Activated T-helper 2 cell treated with anti-CD3 and anti-CD28 coated beads, Interferon-gamma antibody, Interleukin-2, Interleukin-4, amounts not matched to agents 10 μg/mL and 5 μg/mL and 100 μg/mL, durations not matched to agents 14 hours and 24 hours and 36 hours (primary cell): ENCODE results near the gene TRABD2B. TPM values are rescaled to one million over a fixed set of nuclear protein-coding genes. Genes with fewer than 3 reads are reported as not detected.
"Not testable (repeated sequence)": the region's sequence is repeated elsewhere in the genome, so short reads cannot be mapped to it uniquely, and the experiment has no call there.

ENCODE experiments used
- DNase-seq: peaks from one replicate; pipeline ENCODE4 v3.0.0; 2021; ENCODE audit warnings: low spot score
- H3K27ac Mint-ChIP-seq: one replicate; pipeline ENCODE4 v1.8.0; 2021; ENCODE audit warnings: mixed read lengths
- H3K27me3 Mint-ChIP-seq: one replicate; pipeline ENCODE4 v1.8.0; 2021; ENCODE audit warnings: low read depth, mixed read lengths
- H3K36me3 Mint-ChIP-seq: one replicate; pipeline ENCODE4 v1.8.0; 2021; ENCODE audit warnings: low read depth, mixed read lengths
- H3K4me1 Mint-ChIP-seq: one replicate; pipeline ENCODE4 v1.8.0; 2021; ENCODE audit warnings: low read depth, mixed read lengths
- H3K4me3 Mint-ChIP-seq: one replicate; pipeline ENCODE4 v1.8.0; 2021; ENCODE audit warnings: low read depth, mild to moderate bottlenecking, moderate library complexity, mixed read lengths
- H3K9me3 Mint-ChIP-seq: one replicate; pipeline ENCODE4 v1.8.0; 2021; ENCODE audit warnings: mixed read lengths
- intact Hi-C: fragments of 100-400 bp; cut with micrococcal nuclease; formaldehyde crosslinking; loops from one replicate; pipeline ENCODE4 v1.15.1; 2023
- total RNA-seq: library from RNA; stranded (reverse); gene quantifications from 2 replicates; pipeline ENCODE4 v1.2.3, GENCODE V29; 2022

Gene TRABD2B
- total RNA-seq, 1 donor from 2014 or later: not detected

- intact Hi-C loops: no loop called here
- Mint-ChIP-seq H3K27me3 (no peaks in the 10 kb centered on the region), H3K4me3 (no peak overlapping the region), H3K4me1 (no peaks in the 10 kb centered on the region), H3K36me3 (no peaks in the 10 kb centered on the region), H3K9me3 (no peaks in the 10 kb centered on the region), H3K27ac (no peak overlapping the region)
- DNase-seq: no peak
Observed at GRCh38 chr1:47967864-47968555, 29.2 kb downstream of the TRABD2B start.

GRCh38 chr1:47965816-47966215 is 31.4 kb downstream of the TRABD2B start:
- intact Hi-C loops: no loop called here
- Mint-ChIP-seq H3K27ac (no peak overlapping the region), H3K27me3 (no peaks in the 10 kb centered on the region), H3K4me1 (no peaks in the 10 kb centered on the region), H3K4me3 (no peak overlapping the region), H3K9me3 (no peaks in the 10 kb centered on the region), H3K36me3 (no peaks in the 10 kb centered on the region)
- no peak for DNase-seq

GRCh38 chr1:47964636-47965035 is 32.5 kb downstream of the TRABD2B start:
- Mint-ChIP-seq H3K27me3 (no peaks in the 10 kb centered on the region), H3K4me3 (no peak overlapping the region), H3K4me1 (no peaks in the 10 kb centered on the region), H3K27ac (no peak overlapping the region), H3K36me3 (no peaks in the 10 kb centered on the region), H3K9me3 (no peaks in the 10 kb centered on the region)
- intact Hi-C loops: no loop called here
- no peak for DNase-seq

GRCh38 chr1:47963568-47964358 is 33.4 kb downstream of the TRABD2B start:
- H3K4me1 Mint-ChIP-seq: no peaks in the 10 kb centered on the region
- intact Hi-C loops: no loop called here
- no peaks in the 10 kb centered on the region for H3K9me3 Mint-ChIP-seq
- DNase-seq: no peak
- H3K36me3 Mint-ChIP-seq: no peaks in the 10 kb centered on the region
- no peak overlapping the region for H3K4me3 Mint-ChIP-seq
- H3K27me3 Mint-ChIP-seq: no peaks in the 10 kb centered on the region
- no peak overlapping the region for H3K27ac Mint-ChIP-seq

GRCh38 chr1:47962750-47963492 is 34.3 kb downstream of the TRABD2B start:
- H3K36me3 Mint-ChIP-seq: no peaks in the 10 kb centered on the region
- no peak overlapping the region for H3K4me3 Mint-ChIP-seq
- no peaks in the 10 kb centered on the region for H3K27me3 Mint-ChIP-seq
- no peak for DNase-seq
- H3K4me1 Mint-ChIP-seq: no peaks in the 10 kb centered on the region
- intact Hi-C loops: no loop called here
- H3K27ac Mint-ChIP-seq: no peak overlapping the region
- H3K9me3 Mint-ChIP-seq: no peaks in the 10 kb centered on the region

- H3K27me3 Mint-ChIP-seq, H3K27ac Mint-ChIP-seq, H3K9me3 Mint-ChIP-seq, H3K4me3 Mint-ChIP-seq, DNase-seq, H3K36me3 Mint-ChIP-seq, intact Hi-C loops, H3K4me1 Mint-ChIP-seq: not testable (repeated sequence)
Observed at GRCh38 chr1:47961835-47962234, 35.4 kb downstream of the TRABD2B start.

GRCh38 chr1:47956491-47956890 is 40.7 kb downstream of the TRABD2B start:
- H3K4me1 Mint-ChIP-seq, H3K4me3 Mint-ChIP-seq, H3K9me3 Mint-ChIP-seq, intact Hi-C loops, H3K27me3 Mint-ChIP-seq, H3K36me3 Mint-ChIP-seq, H3K27ac Mint-ChIP-seq, DNase-seq: not testable (repeated sequence)

- H3K27ac Mint-ChIP-seq: no peak overlapping the region
- intact Hi-C loops: no loop called here
- H3K4me1 Mint-ChIP-seq: no peaks in the 10 kb centered on the region
- no peak for DNase-seq
- H3K36me3 Mint-ChIP-seq: no peaks in the 10 kb centered on the region
- no peaks in the 10 kb centered on the region for H3K27me3 Mint-ChIP-seq
- no peak overlapping the region for H3K4me3 Mint-ChIP-seq
- H3K9me3 Mint-ChIP-seq: no peaks in the 10 kb centered on the region
Observed at GRCh38 chr1:47953661-47954060, 43.5 kb downstream of the TRABD2B start.

- no peaks in the 10 kb centered on the region for H3K4me1 Mint-ChIP-seq
- intact Hi-C loops: no loop called here
- H3K27ac Mint-ChIP-seq: no peak overlapping the region
Observed at GRCh38 chr1:47951545-47952235, 45.5 kb downstream of the TRABD2B start.

GRCh38 chr1:47951026-47951425 is 46.2 kb downstream of the TRABD2B start:
- Mint-ChIP-seq H3K4me1 (no peaks in the 10 kb centered on the region), H3K27me3 (no peaks in the 10 kb centered on the region), H3K27ac (no peak overlapping the region), H3K9me3 (no peaks in the 10 kb centered on the region), H3K36me3 (no peaks in the 10 kb centered on the region), H3K4me3 (no peak overlapping the region)
- intact Hi-C loops: no loop called here
- DNase-seq: no peak

More at GRCh38 chr1:47951545-47952235, 45.5 kb downstream of the TRABD2B start:
- Mint-ChIP-seq H3K4me3 (no peak overlapping the region), H3K27me3 (no peaks in the 10 kb centered on the region), H3K36me3 (no peaks in the 10 kb centered on the region), H3K9me3 (no peaks in the 10 kb centered on the region)
- DNase-seq: no peak

GRCh38 chr1:47950471-47950870 is 46.7 kb downstream of the TRABD2B start:
- Mint-ChIP-seq H3K9me3 (no peaks in the 10 kb centered on the region), H3K4me1 (no peaks in the 10 kb centered on the region), H3K4me3 (no peak overlapping the region)

GRCh38 chr1:47948126-47948525 is 49.1 kb downstream of the TRABD2B start:
- no peak overlapping the region for H3K4me3 Mint-ChIP-seq
- H3K27me3 Mint-ChIP-seq: no peaks in the 10 kb centered on the region

More at GRCh38 chr1:47950471-47950870, 46.7 kb downstream of the TRABD2B start:
- no peaks in the 10 kb centered on the region for H3K36me3 Mint-ChIP-seq
- H3K27me3 Mint-ChIP-seq: no peaks in the 10 kb centered on the region
- no peak for DNase-seq
- H3K27ac Mint-ChIP-seq: no peak overlapping the region
- intact Hi-C loops: no loop called here

More at GRCh38 chr1:47948126-47948525, 49.1 kb downstream of the TRABD2B start:
- no peaks in the 10 kb centered on the region for H3K4me1 Mint-ChIP-seq
- no peaks in the 10 kb centered on the region for H3K36me3 Mint-ChIP-seq
- no peaks in the 10 kb centered on the region for H3K9me3 Mint-ChIP-seq
- no peak for DNase-seq
- intact Hi-C loops: no loop called here
- no peak overlapping the region for H3K27ac Mint-ChIP-seq
